Lower leg skin (tissue), 4 donors: Measurements from ENCODE around the gene DGKB. TPM values are rescaled to one million over a fixed set of nuclear protein-coding genes. Genes with fewer than 3 reads are reported as not detected.

Experiments used
- DNase-seq, 2 donors: peaks; one replicate each; pipeline ENCODE4 v3.0.0-alpha.2; 2019; ENCODE audit warnings: low spot score in 2 of 2
- H3K4me3 ChIP-seq: fragments of 200-600 bp; sonication (generic); 2 replicates; pipeline ENCODE4 v1.5.1; 2017; ENCODE audit warnings: mild to moderate bottlenecking, low read depth; ENCODE audit not compliant: poor library complexity, severe bottlenecking
- POLR2A ChIP-seq, 2 donors: fragments of 450-650 bp; IDR thresholded peaks; one replicate each; pipeline ENCODE4 v1.6.1; 2016 to 2017; ENCODE audit warnings: antibody characterized with exemption in 2 of 2, mild to moderate bottlenecking in 1 of 2, moderate library complexity in 1 of 2
- WGBS, 2 donors: methylation state at CpG; one replicate each; pipeline ENCODE4 v1.1.5; 2018; 5-methylcytosine and 5-hydroxymethylcytosine counted together
- intact Hi-C: fragments of 100-400 bp; cut with DNase I; formaldehyde crosslinking; loops from one replicate; pipeline ENCODE4 v1.15.0; 2023; ENCODE audit warnings: low total_unique reads
- total RNA-seq, 4 donors: library from RNA; depleted of rRNA; stranded (reverse); fragments of >200 nt; gene quantifications; one replicate each; pipeline ENCODE4 v1.1.0, GENCODE V29; 2016
- TF ChIP-seq, protein P1 (sequence below), 3 donors: fragments of 450-650 bp; IDR thresholded peaks; one replicate each; pipeline ENCODE4 v1.5.1; 2016; ENCODE audit warnings: antibody characterized with exemption in 3 of 3, mild to moderate bottlenecking in 3 of 3, moderate library complexity in 2 of 3

Gene DGKB
- total RNA-seq, 4 donors from 2014 or later: 0.05 to 0.58 TPM; not detected in 2

DNA sequence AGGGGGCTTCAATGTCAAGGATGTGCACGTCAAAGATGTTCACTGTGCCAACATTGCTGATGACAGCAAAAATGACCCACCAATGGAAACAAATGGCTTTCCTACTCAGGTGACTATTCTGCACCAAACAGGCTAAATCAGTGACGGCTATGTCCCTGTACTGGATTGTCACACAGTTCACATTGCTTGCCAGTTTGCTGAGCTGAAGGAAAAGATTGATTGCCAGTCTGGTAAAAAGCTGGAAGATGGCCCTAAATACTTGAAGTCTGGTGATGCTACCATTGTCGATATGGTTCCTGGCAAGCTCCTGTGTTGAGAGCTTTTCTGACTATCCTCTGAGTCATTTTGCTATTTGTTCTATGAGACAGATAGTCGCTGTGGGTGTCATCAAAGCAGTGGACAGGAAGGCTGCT is 710.9 kb downstream of the DGKB start:
- 76 to 89% methylated on average over 4 of the region's 4 CpGs for WGBS, 2 donors
- H3K4me3 ChIP-seq: no peak overlapping the region
- TF ChIP-seq POLR2A (IDR thresholded peaks at IDR 0.05): no peak
- TF ChIP-seq, protein P1, sequence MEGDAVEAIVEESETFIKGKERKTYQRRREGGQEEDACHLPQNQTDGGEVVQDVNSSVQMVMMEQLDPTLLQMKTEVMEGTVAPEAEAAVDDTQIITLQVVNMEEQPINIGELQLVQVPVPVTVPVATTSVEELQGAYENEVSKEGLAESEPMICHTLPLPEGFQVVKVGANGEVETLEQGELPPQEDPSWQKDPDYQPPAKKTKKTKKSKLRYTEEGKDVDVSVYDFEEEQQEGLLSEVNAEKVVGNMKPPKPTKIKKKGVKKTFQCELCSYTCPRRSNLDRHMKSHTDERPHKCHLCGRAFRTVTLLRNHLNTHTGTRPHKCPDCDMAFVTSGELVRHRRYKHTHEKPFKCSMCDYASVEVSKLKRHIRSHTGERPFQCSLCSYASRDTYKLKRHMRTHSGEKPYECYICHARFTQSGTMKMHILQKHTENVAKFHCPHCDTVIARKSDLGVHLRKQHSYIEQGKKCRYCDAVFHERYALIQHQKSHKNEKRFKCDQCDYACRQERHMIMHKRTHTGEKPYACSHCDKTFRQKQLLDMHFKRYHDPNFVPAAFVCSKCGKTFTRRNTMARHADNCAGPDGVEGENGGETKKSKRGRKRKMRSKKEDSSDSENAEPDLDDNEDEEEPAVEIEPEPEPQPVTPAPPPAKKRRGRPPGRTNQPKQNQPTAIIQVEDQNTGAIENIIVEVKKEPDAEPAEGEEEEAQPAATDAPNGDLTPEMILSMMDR (IDR thresholded peaks at IDR 0.05): no peak
- intact Hi-C loops: no loop called here
- DNase-seq: no peak

- no peak overlapping the region for H3K4me3 ChIP-seq
- 87 to 90% methylated on average over 10 of the region's 10 CpGs for WGBS, 2 donors
- no peak for TF ChIP-seq POLR2A (IDR thresholded peaks at IDR 0.05)
- TF ChIP-seq, protein P1 (IDR thresholded peaks at IDR 0.05): no peak
- no peak for DNase-seq
- intact Hi-C loops: no loop called here
These were observed 718.2 kb downstream of the DGKB start for GRCh38 chr7:14184292-14184864.

DNA sequence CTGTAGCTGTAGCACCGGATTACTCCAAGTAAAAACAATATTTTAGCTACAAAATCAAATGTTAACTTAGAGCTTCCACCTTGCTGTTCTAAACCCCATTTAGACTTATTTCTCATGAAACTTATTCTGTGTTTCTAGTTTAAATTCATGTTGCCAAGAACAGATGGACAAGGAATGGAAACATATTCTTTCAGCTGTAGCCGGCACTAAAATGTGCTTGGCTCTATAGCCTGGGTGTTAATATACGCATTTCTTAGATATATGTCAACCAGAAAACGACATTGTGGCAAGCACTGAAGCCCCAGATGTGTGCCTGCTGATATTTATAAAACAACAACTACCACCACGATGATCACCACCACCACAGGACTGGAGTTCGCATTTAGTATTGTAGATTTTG is 722.8 kb downstream of the DGKB start:
- intact Hi-C loops: no loop called here
- no peak overlapping the region for H3K4me3 ChIP-seq
- TF ChIP-seq, protein P1 (IDR thresholded peaks at IDR 0.05): no peak
- TF ChIP-seq POLR2A (IDR thresholded peaks at IDR 0.05): no peak
- no peak for DNase-seq
- WGBS, 2 donors: 76 to 80% methylated on average over 6 of the region's 6 CpGs

DNA sequence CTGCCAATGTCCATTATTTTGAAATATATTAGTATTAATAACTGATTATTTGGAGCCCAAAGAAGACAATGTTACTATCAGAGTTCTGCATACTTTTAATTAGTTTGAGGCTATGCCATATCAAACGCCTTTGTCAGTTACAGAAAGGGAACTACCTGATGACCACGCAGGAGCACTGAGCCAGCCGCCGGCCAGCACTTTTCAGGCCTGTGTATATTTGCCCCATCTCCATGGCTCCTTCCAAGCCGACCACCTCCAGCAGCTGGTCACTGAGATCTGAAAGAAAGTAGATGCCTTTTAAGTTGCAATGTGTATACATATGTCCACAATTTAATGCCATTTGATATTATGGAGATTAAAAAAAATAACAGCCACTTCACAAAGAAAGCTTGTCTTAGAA is 724.7 kb downstream of the DGKB start:
- H3K4me3 ChIP-seq: no peak overlapping the region
- DNase-seq: peak in 1 of 2 donors; percentile 74
- 86 to 89% methylated on average over 5 of the region's 5 CpGs for WGBS, 2 donors
- TF ChIP-seq, protein P1 (IDR thresholded peaks at IDR 0.05): no peak
- no peak for TF ChIP-seq POLR2A (IDR thresholded peaks at IDR 0.05)
- intact Hi-C loops: no loop called here

- DNase-seq: no peak
- TF ChIP-seq, protein P1 (IDR thresholded peaks at IDR 0.05): no peak
- TF ChIP-seq POLR2A (IDR thresholded peaks at IDR 0.05): no peak
- 46 to 49% methylated on average over 2 of the region's 2 CpGs for WGBS, 2 donors
- H3K4me3 ChIP-seq: no peak overlapping the region
- intact Hi-C loops: no loop called here
These were observed 731.7 kb downstream of the DGKB start for GRCh38 chr7:14170872-14171271.

- H3K4me3 ChIP-seq: no peak overlapping the region
- intact Hi-C loops: no loop called here
- no peak for DNase-seq
- WGBS, 2 donors: 81 to 90% methylated on average over 2 of the region's 2 CpGs
- TF ChIP-seq, protein P1 (IDR thresholded peaks at IDR 0.05): no peak
- no peak for TF ChIP-seq POLR2A (IDR thresholded peaks at IDR 0.05)
These were observed 744.4 kb downstream of the DGKB start for GRCh38 chr7:14158111-14158510.
